Activated B cell treated with CpG ODN at 0.5 μM for 24 hours (primary cell): ENCODE data around the gene SPIRE2. TPM values are rescaled to one million over a fixed set of nuclear protein-coding genes. Genes with fewer than 3 reads are reported as not detected.

ENCODE experiments used
- ATAC-seq: fragments of 200-7000 bp; cut with Tn5 transposase; one replicate; pipeline ENCODE4 v1.10.0; 2021; ENCODE audit warnings: low read depth, mild to moderate bottlenecking, moderate library complexity
- CTCF ChIA-PET: fragments of 350-600 bp; sonication (Branson Sonifier 250); formaldehyde crosslinking; loops from one replicate; lab custom pipeline; 2021; ENCODE audit warnings: antibody characterized with exemption; lab: Charles Lee
- POLR2A ChIA-PET: fragments of 350-600 bp; sonication (Branson Sonifier 250); formaldehyde crosslinking; loops from one replicate; lab custom pipeline; 2021; ENCODE audit warnings: antibody characterized with exemption; lab: Charles Lee
- DNase-seq: peaks from one replicate; pipeline ENCODE4 v3.0.0; 2022
- H3K27ac Mint-ChIP-seq: one replicate; pipeline ENCODE4 v1.8.0; 2020; ENCODE audit warnings: mixed read lengths
- H3K27me3 Mint-ChIP-seq: one replicate; pipeline ENCODE4 v1.8.0; 2021; ENCODE audit warnings: mixed read lengths
- H3K36me3 Mint-ChIP-seq: one replicate; pipeline ENCODE4 v1.8.0; 2021; ENCODE audit warnings: low read depth, mixed read lengths
- H3K4me1 Mint-ChIP-seq: one replicate; pipeline ENCODE4 v1.8.0; 2021; ENCODE audit warnings: mixed read lengths
- H3K4me3 Mint-ChIP-seq: one replicate; pipeline ENCODE4 v1.8.0; 2020; ENCODE audit warnings: mild to moderate bottlenecking, mixed read lengths
- H3K9me3 Mint-ChIP-seq: one replicate; pipeline ENCODE4 v1.8.0; 2020; ENCODE audit warnings: mixed read lengths
- CTCF ChIP-seq: fragments of 200-600 bp; IDR thresholded peaks from one replicate; pipeline ENCODE4 v1.8.0; 2022; ENCODE audit warnings: antibody characterized with exemption, mild to moderate bottlenecking
- intact Hi-C: fragments of 100-400 bp; cut with micrococcal nuclease; formaldehyde crosslinking; loops from one replicate; pipeline ENCODE4 v1.15.1; 2024
- total RNA-seq: library from RNA; stranded (reverse); gene quantifications from 2 replicates; pipeline ENCODE4 v1.2.3, GENCODE V29; 2022

Gene SPIRE2
- total RNA-seq, 1 donor from 2014 or later = 1.2 TPM

GRCh38 chr16:89864527-89864820, 36.2 kb downstream of the SPIRE2 start:
- Mint-ChIP-seq H3K27me3 (peaks cover 2% of the 10 kb centered on the region), H3K4me3 (no peak overlapping the region), H3K36me3 (no peaks in the 10 kb centered on the region), H3K4me1 (peaks cover 25% of the 10 kb centered on the region), H3K9me3 (no peaks in the 10 kb centered on the region), H3K27ac (peak overlapping the region; percentile 75)
- ChIA-PET CTCF (interaction anchor here (1.5 kb wide), 1 partner anchor 159 kb away, joined by 8 read pairs; no protein-coding TSS in a partner anchor), POLR2A (interaction anchor here (0.6 to 6.0 kb wide), 2 partner anchors 9 to 85 kb away, joined by 3 to 51 read pairs; partner anchors contain the start of gene TCF25)
- ATAC-seq (no peak), DNase-seq (no peak)
- intact Hi-C loops = loop anchor here (1.0 kb wide), 1 partner anchor 9 kb away; the partner anchor contains the start of gene TCF25
- TF ChIP-seq CTCF = no peak

- H3K4me1 Mint-ChIP-seq = peaks cover 24% of the 10 kb centered on the region
- ChIA-PET POLR2A (interaction anchor here (0.7 kb wide), 1 partner anchor 82 kb away, joined by 3 read pairs; no protein-coding TSS in a partner anchor), CTCF (no interaction called here)
- no peaks in the 10 kb centered on the region for H3K36me3 Mint-ChIP-seq
- no peak overlapping the region for H3K4me3 Mint-ChIP-seq
- ATAC-seq (no peak), DNase-seq (no peak)
- intact Hi-C loops = no loop called here
- no peak overlapping the region for H3K27ac Mint-ChIP-seq
- H3K27me3 Mint-ChIP-seq = no peaks in the 10 kb centered on the region
- no peak for TF ChIP-seq CTCF
- no peaks in the 10 kb centered on the region for H3K9me3 Mint-ChIP-seq
These were observed 39.6 kb downstream of the SPIRE2 start for GRCh38 chr16:89867918-89868317.

GRCh38 chr16:89869911-89870310, 41.6 kb downstream of the SPIRE2 start:
- Mint-ChIP-seq H3K36me3 (peaks cover 9% of the 10 kb centered on the region), H3K27me3 (no peaks in the 10 kb centered on the region), H3K4me3 (no peak overlapping the region), H3K9me3 (no peaks in the 10 kb centered on the region), H3K27ac (no peak overlapping the region), H3K4me1 (peaks cover 13% of the 10 kb centered on the region)
- ATAC-seq (no peak), DNase-seq (no peak)
- intact Hi-C loops = loop anchor here (5.0 kb wide), 3 partner anchors 137 to 308 kb away; partner anchors contain the start of genes CDK10 and RPL13
- ChIA-PET CTCF (interaction anchor here (1.9 kb wide), 1 partner anchor 9 kb away, joined by 5 read pairs; no protein-coding TSS in a partner anchor), POLR2A (no interaction called here)
- TF ChIP-seq CTCF = no peak

GRCh38 chr16:89870440-89870839, 42.2 kb downstream of the SPIRE2 start:
- peaks cover 17% of the 10 kb centered on the region for H3K4me1 Mint-ChIP-seq
- CTCF ChIA-PET = interaction anchor here (1.9 kb wide), 1 partner anchor 9 kb away, joined by 5 read pairs; no protein-coding TSS in a partner anchor
- peaks cover 13% of the 10 kb centered on the region for H3K36me3 Mint-ChIP-seq
- no peak for TF ChIP-seq CTCF
- no peak for DNase-seq
- POLR2A ChIA-PET = no interaction called here
- ATAC-seq = no peak
- H3K4me3 Mint-ChIP-seq = no peak overlapping the region
- intact Hi-C loops = loop anchor here (5.0 kb wide), 3 partner anchors 137 to 308 kb away; partner anchors contain the start of genes CDK10 and RPL13
- no peak overlapping the region for H3K27ac Mint-ChIP-seq
- no peaks in the 10 kb centered on the region for H3K9me3 Mint-ChIP-seq
- H3K27me3 Mint-ChIP-seq = no peaks in the 10 kb centered on the region

GRCh38 chr16:89871895-89872294, 43.6 kb downstream of the SPIRE2 start:
- ChIA-PET CTCF (no interaction called here), POLR2A (interaction anchor here (1.0 kb wide), 1 partner anchor 11 kb away, joined by 3 read pairs; no protein-coding TSS in a partner anchor)
- TF ChIP-seq CTCF = no peak
- Mint-ChIP-seq H3K4me1 (peaks cover 17% of the 10 kb centered on the region), H3K27me3 (no peaks in the 10 kb centered on the region), H3K4me3 (no peak overlapping the region), H3K27ac (no peak overlapping the region), H3K36me3 (peaks cover 13% of the 10 kb centered on the region), H3K9me3 (no peaks in the 10 kb centered on the region)
- intact Hi-C loops = loop anchor here (5.0 kb wide), 3 partner anchors 135 to 310 kb away; partner anchors contain the start of genes CDK10 and RPL13
- ATAC-seq (no peak), DNase-seq (no peak)
